K562 (cell line): ENCODE data around the gene REEP3. TPM values are rescaled to one million over a fixed set of nuclear protein-coding genes. Genes with fewer than 3 reads are reported as not detected.
A peak's percentile ranks its signal among the peaks of the same experiment; 100 is the strongest.

ENCODE experiments used
- CBX2 ChIP-seq: fragments of 200-600 bp; sonication (generic); IDR thresholded peaks from one replicate; pipeline ENCODE4 v1.6.1; 2012; ENCODE audit warnings: mild to moderate bottlenecking, low read length, inconsistent platforms; ENCODE audit not compliant: insufficient read depth, poor library complexity, severe bottlenecking
- CREBBP ChIP-seq: IDR thresholded peaks from one replicate; pipeline ENCODE4 v1.6.1; 2012; ENCODE audit warnings: low read depth, mild to moderate bottlenecking, control low read depth, inconsistent platforms, low read length
- CXXC5 ChIP-seq: fragments of 250-450 bp; sonication (Bioruptor Pico); IDR thresholded peaks from 2 replicates; pipeline ENCODE4 v1.8.0; 2022; ENCODE audit warnings: inconsistent platforms, mild to moderate bottlenecking, moderate library complexity
- DNMT1 ChIP-seq: fragments of 450-650 bp; IDR thresholded peaks from 2 replicates; pipeline ENCODE4 v1.6.1; 2016; ENCODE audit warnings: antibody characterized with exemption, mild to moderate bottlenecking
- FOXJ3 ChIP-seq: sonication (generic); formaldehyde crosslinking; IDR thresholded peaks from 2 replicates; pipeline ENCODE4 v1.4.0; 2020; ENCODE audit warnings: mild to moderate bottlenecking, missing genetic modification reagents
- HMG20A ChIP-seq: fragments of 450-650 bp; formaldehyde crosslinking; conservative IDR thresholded peaks from 2 replicates; pipeline ENCODE4 v1.4.0; 2020; ENCODE audit warnings: mild to moderate bottlenecking, mixed read lengths
- KDM1A ChIP-seq, 2 experiments: fragments of 450-650 bp; IDR thresholded peaks; 2 replicates each; pipeline ENCODE4 v1.6.1; 2016; ENCODE audit warnings: mild to moderate bottlenecking in 2 of 2
- KDM5B ChIP-seq: fragments of 200-600 bp; sonication (generic); IDR thresholded peaks from 2 replicates; pipeline ENCODE4 v1.6.1; 2012; ENCODE audit warnings: low read depth, mild to moderate bottlenecking, moderate library complexity, low read length, control low read depth, inconsistent platforms; ENCODE audit not compliant: insufficient replicate concordance
- KLF6 ChIP-seq: fragments of 250-450 bp; sonication (Bioruptor Pico); IDR thresholded peaks from 2 replicates; pipeline ENCODE4 v1.4.0; 2020; ENCODE audit warnings: mild to moderate bottlenecking, moderate library complexity, borderline replicate concordance
- MED1 ChIP-seq: sonication (generic); formaldehyde crosslinking; IDR thresholded peaks from 2 replicates; pipeline ENCODE4 v1.8.1; 2023; ENCODE audit warnings: missing genetic modification reagents, borderline replicate concordance
- MITF ChIP-seq: IDR thresholded peaks from 2 replicates; pipeline ENCODE4 v1.6.1; 2014; ENCODE audit warnings: antibody characterized with exemption
- PCBP2 ChIP-seq: fragments of 200-400 bp; formaldehyde crosslinking; IDR thresholded peaks from 2 replicates; pipeline ENCODE4 v1.6.1; 2018; ENCODE audit warnings: low read length, low read depth, mild to moderate bottlenecking, moderate library complexity; ENCODE audit not compliant: poor library complexity, severe bottlenecking
- POLR3G ChIP-seq: IDR thresholded peaks from 2 replicates; pipeline ENCODE4 v1.6.1; 2011; ENCODE audit not compliant: insufficient read length, insufficient replicate concordance; ENCODE audit errors: extremely low read depth
- TAL1 ChIP-seq: fragments of 450-650 bp; IDR thresholded peaks from 2 replicates; pipeline ENCODE4 v1.6.1; 2016; ENCODE audit warnings: mild to moderate bottlenecking
- ZBTB26 ChIP-seq: fragments of 450-650 bp; formaldehyde crosslinking; IDR thresholded peaks from 2 replicates; pipeline ENCODE4 v1.4.0; 2022; ENCODE audit warnings: missing genetic modification characterization
- ZNF282 ChIP-seq: sonication (generic); formaldehyde crosslinking; IDR thresholded peaks from 2 replicates; pipeline ENCODE4 v1.8.1; 2023; ENCODE audit warnings: missing genetic modification reagents
- ZNF318 ChIP-seq, 2 experiments: fragments of 450-650 bp; IDR thresholded peaks; 2 replicates each; pipeline ENCODE4 v1.6.1; 2016; ENCODE audit warnings: mild to moderate bottlenecking in 2 of 2, borderline replicate concordance in 1 of 2, low read depth in 1 of 2, moderate library complexity in 1 of 2
- polyA plus RNA-seq, 8 experiments: library from polyadenylated mRNA; depleted of rRNA in 4 of 8; stranded (reverse) in 5 of 8; unstranded in 3 of 8; fragments of >200 nt; fragmentation: Nextera tagmentation in 2 of 8; fragmentation: Illumina TruSeq in 1 of 8; extraction: Ambion mirVana in 2 of 8; extraction: Trizol in 1 of 8; gene quantifications; 2 replicates each; pipeline versions ENCODE4 v1.2.1 to v1.2.3, GENCODE V29; 2011 to 2014; ENCODE audit warnings: inconsistent platforms in 1 of 8, missing spikeins in 1 of 8
- total RNA-seq, 7 experiments: library from RNA; depleted of rRNA in 6 of 7; stranded (reverse); fragments of >200 nt in 6 of 7; fragmentation: Illumina TruSeq in 2 of 7; extraction: Trizol in 2 of 7; gene quantifications; 2 replicates each; pipeline versions ENCODE4 v1.2.1 to v1.2.3, GENCODE V29; 2011 to 2021; ENCODE audit warnings: low replicate concordance in 1 of 7

Gene REEP3
- total and polyA plus RNA-seq, 9 of the 15 experiments (the other 6 are each of a cell fraction or from before 2014, with no cell fraction given), result 3.4 to 13.4 (median 9.2) TPM

DNA sequence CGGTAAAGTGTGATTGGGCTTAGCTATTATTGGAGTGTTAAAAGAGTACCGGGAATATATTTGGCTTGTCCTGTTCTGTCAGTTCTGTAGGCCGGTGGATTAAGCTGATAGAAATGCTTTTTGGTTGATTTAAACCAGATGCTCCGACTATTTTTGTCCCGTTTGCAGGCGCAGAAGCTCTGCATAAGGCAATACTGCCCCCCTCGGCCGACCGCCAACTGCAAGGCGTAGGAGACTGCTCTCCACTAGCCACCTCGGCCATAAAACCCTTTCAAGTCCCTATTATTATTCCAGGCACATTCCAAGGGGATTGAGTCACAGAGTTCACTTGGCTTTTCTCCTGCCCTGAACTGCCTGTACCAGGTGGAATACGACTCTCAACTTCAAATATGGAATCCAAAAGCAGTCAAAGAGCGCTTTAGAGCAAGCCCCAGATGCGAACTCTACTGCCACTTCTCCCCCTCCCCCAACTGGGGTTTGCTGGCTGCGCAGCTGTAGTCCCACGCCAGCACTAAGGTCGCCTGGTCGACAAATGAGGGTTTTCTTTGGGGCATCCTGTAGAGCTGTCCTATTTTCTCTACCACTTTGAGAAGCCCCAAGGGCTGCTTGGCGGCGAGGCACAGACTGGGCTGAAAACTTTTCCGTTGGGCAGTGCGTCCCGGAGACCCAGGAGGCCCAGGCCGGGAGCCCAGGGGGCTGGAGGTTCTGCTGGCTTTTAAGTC, 108.3 kb downstream of the REEP3 start (continued):
- TF ChIP-seq ZBTB26 (CRISPR knock-in tag) (no peak), MITF (no peak), HMG20A (CRISPR knock-in tag) (no peak), DNMT1 (0 out of 2 replicates have a peak, but pooled peaks have one; percentile 36), TAL1 (no peak), KDM5B (no peak), PCBP2 (no peak), KDM1A (IDR thresholded peaks at IDR 0.05) (peak in 1 of 2 experiments; percentile 65; a peak in 1 of 4 replicates), ZNF282 (CRISPR knock-in tag) (no peak), FOXJ3 (no peak), ZNF318 (IDR thresholded peaks at IDR 0.05; ENCODE audit: borderline replicate concordance in 1 of 2, low read depth in 1 of 2) (no peak; a peak in 1 of 4 replicates), POLR3G (no peak), CBX2 (no peak), CREBBP (no peak), KLF6 (CRISPR knock-in tag) (no peak), MED1 (CRISPR knock-in tag) (no peak), CXXC5 (CRISPR knock-in tag) (no peak; the same call in 1 of the 2 replicates)
